ENCODE results near the gene S1PR1.
A peak's percentile ranks its signal among the peaks of the same experiment; 100 is the strongest.

Gene S1PR1

DNA sequence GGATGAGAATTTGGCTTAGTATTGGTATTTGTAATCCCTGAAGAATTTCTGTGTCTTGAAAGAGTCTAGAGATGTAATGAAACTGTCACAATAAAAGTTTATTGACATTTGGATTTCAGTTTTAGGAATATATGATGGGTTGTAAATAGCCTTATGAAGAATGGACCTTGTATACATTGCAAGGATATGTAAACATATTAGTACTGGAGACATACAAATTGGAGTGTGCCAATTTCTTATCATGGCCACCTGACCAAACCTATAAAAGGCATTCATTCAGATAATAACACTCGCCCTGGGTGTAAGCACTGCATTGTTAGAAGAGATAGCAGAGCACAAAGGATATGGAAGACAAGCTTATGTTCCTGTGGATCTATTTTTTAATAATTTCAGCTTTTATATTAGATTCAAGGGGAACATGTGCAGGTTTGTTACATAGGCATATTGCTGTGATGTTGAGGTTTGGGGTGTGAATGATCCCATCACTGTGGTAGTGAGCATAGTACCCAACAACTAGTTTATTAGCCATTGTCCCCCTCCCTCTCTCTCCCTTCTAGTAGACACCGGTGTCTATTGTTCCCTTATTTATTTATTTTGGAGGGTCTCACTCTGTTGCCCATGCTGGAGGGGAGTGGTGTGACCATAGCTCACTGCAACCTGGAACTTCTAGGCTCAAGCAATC is 8.6 kb downstream of the S1PR1 start:
- DNase-seq (ENCODE audit: low spot score): no peak

DNA sequence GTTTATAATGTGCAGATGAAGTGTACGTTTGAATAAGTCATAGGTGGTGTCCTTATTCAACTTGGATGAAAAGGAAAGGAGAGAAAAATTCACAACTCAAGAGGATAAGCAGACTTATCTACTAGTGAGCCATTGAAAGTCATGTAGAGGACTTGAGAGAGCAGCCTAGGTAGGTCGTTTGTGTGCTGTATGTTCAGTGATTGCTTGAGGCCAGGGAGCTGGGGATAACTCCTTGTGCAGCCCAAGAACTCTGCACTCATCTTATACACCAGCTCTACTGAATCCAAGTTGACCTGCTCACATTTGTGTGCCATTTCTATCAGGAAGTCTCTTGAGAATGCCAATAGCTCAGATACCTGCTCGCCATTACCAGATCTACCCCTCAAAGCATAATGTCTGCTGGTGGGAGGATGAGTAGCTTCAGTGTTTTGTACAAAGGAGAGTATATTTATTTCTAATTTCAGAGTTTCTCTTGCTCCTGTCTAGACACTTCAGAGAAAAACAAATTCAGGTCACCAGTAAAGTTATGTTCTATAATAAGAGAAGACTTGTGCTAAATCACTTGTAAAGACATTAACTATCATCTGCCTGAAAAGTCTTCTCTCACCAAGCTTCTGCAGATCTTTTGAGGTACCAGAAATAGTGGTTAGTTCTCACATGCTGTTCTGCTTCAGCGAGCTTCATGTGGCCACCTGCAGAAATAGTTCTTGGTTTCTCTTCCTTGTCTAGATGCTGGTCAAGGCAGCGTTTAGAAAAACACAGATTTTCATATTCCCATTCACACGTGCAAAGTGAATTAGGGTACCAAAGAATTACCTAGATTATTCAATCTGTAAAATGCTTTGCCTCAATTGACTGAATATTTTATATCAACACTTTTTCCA is 10.8 kb downstream of the S1PR1 start:
- DNase-seq (ENCODE audit: low spot score): no peak

DNA sequence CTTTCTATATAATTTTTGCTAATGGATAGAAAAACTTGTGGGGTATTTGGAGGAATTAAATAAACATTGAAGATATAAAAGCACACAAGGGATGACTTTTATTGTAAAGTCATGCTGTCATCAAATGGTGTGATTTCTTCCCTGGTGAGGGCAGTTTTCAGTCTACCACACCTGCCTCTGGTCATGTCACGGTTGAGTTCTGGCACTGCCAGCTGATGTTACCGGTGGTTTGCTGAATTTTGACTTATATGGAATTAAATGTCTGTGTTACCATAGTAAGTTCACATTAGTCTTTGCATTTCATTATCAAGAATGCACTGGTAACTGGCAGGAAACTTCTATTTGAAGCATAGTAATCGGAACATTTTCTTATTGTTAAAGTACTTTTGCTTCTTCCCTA is 13.4 kb downstream of the S1PR1 start:
- DNase-seq (ENCODE audit: low spot score): no peak

DNA sequence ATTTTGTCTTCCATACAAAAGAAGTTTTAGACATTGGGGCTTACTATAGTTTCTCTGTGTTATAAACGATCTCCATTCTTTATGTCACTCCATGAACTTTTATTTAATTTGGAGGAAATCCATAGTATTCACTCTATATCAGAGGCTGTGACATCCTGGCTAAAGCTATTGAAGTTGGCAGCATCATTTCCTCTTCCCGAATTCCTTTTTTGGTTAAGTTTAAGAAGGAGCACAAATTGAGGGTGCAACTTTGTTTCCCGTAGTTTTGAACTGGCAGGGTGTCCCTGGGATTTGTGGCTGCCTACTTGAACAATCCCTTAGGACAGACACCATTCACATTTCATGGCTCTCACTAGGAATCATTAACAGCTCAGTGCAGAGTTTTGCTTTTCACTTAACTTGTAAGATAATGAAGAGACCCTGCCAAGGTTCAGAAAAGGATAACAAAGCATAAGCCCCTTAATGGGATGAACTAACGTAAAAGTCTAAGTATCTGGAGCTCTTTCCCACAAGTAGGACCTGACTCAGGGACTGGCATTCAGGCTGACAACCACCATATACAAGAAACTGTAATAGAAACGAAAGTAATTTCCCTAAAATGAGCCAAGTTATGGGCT is 13.9 kb downstream of the S1PR1 start:
- no peak for DNase-seq (ENCODE audit: low spot score)

DNA sequence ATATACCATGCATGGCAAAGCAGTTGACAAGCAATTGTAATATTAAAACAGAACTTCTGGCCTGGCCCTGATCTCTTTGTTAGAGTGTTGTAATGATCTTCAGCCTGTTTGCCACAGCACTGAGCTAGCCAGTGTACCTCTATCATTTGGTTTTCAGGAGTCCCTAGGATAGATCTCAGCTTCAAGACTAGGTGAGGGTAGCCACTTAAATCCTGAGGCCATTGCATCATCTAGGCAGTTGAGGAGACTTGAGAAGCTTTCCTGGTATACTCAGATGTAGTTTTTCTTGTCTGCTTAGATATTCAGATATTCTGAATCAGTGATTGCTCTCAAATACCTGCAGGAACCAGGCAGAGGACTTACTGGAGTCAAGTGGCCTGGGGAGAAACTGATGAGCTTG is 14.7 kb downstream of the S1PR1 start:
- DNase-seq (ENCODE audit: low spot score): no peak

DNA sequence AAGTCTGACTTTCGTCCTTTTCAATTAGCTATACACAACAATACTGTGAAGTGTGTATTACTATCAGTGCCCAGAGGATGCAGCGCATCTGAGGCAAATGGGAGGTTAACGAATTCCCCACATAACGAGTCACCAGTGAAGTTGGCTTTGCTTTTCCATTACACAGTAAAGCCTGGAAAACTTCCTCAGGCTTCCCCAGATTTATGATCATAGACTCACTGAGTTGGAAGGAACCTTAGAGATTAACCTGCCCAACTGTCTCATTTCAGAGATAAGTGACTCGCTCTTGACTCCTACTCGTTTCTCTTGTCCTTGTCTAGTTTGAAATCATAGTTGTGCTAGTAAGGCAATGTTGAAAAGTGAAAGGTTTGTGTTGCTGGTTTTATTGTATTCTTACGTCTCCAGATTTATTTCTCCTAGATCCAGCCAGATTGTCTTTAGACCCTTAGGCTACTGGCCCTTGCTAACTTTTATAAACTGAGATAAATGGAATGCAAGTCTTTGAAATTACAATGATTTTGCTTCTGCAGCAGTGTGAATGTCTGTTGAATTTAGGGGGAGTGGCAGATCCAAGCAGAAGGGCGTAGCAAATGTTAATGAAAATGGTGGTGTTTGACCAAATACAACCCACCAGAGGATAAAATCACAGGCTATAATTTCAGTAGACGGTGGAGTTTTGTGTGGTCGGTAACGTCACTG is 17.3 kb downstream of the S1PR1 start:
- DNase-seq (ENCODE audit: low spot score): no peak

DNA sequence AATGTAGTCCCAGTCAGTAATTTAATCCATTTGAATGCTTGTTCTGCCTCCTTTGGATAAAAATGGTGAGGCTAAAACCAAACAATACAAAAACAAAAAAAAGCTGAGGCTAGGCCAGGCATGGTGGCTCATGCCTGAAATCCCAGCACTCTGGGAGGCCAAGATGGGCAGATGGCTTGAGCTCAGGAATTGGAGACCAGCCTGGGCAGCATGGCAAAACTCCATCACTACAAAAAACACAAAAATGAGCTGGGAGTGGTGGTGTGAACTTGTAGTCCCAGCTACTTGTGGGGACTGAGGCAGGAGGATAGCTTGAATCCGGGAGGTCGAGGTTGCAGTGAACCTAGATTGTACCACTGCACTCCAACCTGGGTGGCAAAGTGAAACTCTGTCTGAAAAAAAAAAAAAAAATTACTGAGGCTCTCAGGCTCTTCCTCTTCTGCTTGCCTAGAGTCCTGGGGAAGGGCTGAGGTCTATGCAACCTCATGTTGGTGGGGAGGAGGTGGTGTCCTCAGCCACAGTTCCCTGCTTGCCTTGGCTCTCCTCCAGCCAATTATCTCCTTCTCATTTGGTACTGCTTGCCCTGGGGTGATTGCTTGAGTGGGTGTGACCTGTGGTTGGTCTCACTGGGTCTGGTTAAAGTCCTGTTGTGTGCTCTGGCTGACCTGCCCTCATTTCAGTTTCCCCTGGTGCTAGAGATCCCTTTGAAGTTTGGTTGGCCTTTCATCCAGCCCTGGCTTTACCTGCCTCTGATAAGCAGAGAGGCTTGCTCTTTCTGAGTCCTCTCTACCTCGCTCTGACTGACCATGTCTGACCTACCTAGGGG is 20.9 kb downstream of the S1PR1 start:
- peak; percentile 54 for DNase-seq (ENCODE audit: low spot score)

DNA sequence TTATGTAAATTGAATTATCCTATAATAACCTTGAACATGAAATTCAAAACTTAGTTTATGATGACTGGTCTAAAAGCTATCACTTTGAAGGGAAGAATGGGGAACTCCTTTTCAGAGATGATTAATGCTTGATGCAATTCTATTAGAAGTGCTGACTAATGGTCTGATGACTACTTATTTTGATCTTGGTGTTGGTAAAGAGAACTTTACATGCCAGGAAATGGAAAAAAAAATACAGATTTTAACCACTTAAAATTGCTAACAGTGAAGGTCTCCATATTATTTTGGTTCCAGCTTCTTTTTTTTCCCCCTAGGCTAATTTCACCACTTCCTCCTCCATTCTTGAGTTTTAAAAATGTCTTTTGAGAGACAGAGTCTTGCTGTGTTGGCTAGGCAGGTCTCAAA is 22.9 kb downstream of the S1PR1 start:
- peak; percentile 40 for DNase-seq (ENCODE audit: low spot score)

DNA sequence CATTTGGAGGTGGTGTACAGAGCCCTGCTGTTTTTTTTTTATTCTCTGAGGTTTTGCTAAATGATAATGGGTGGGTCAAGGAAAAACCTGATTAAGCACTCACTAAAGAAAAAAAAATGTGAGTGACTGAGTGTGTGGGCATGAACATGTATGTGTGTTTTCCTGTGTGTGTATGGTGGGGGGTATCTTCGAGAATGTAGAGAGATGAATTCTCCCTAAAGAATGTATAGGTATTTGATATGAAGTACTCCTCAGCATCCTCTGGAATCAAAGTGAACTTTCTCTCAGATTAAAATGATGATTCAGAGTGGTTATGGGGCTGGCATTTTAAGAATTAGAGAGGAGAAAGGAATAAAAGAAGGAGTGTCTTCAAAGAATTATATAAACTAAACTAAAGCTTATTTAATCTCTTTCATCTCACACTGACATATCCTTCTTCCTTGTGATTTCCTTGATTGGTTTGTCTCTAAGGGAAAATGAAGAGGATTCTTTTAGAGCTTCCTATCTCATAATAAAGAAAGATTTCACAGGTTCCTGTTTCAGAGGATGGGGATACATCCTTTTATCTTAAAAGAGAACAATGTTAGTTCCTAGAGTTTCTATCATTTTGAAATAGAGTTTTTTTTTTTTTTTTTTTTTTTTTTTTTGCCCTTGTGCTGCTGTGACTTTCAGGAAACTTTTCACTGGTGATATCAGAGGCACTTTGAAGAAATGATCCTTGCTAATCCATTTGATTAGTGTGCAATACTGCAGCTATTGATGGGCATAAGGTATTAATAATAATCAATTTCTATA is 23.9 kb downstream of the S1PR1 start:
- DNase-seq (ENCODE audit: low spot score): no peak

DNA sequence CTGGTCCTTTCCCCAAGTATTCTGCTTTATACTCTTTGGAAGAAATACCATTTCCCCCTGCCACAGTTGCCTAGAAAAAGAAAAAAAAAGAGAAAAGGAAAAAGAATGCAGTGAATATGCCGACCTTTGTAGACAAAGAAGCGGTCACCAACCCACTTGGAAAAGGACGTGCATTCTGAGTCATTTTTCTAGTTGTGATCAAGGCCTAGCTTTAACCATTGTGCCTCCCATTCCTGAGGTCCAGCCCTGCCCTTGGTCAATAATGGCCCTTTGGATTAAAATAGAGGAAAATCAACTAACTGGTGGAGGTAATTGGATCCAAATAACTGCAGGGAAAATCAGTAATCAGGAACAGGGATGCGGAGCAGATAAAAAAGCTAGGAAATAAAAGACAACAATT is 24.8 kb downstream of the S1PR1 start:
- no peak for DNase-seq (ENCODE audit: low spot score)

DNA sequence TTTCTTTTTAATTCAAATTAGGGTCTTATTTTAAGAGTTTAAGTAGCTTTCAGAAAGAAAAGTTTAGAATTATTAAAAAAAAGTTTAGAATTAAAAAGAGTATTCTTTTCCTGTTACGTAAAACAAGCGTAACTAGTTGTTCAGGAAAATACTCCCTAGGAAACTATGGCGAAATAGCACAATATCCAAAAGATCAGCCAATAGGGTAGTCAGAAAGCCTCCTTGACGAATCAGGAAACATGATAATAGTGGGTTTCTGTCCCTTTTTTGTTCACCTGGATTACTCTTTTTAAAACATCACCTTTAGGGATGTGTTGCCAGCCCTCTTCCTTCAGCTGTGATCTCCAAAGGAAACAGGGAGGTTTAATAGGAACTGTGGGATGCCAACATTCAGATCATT is 25.2 kb downstream of the S1PR1 start:
- DNase-seq (ENCODE audit: low spot score): no peak

DNA sequence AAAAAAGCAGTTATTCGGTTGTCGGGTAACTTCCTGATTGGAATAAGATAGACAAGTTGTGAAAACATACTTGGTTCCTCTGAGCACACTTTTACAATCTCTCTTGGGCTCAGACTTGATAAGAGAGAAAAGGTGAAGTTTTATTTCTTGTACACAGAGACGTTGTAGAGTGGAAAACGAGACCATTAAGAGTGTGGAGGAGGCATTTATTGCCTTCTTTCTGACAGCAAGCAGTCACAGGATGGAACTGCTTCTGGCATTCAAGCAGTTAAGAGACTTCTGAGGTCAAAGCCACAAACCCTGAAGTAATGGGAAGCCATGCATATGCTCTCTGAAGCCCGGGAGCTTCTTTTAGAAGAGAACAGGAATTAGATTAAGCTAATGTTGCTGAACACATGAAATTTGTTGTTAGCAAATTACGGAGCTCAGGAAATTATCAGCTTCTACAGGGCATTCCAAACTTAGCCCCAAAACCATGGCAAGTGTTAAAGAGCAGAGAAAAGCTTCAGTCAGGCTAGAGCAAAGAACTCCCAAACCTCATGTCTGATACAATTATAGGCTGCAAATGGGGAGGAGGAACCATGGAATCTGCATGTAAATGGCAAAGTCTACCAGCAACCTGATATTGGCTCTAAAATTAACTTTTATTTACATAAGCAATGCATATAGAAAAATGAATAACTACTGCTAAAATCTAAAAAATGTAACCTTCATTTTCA is 26.0 kb downstream of the S1PR1 start:
- DNase-seq (ENCODE audit: low spot score): peak; percentile 58

DNA sequence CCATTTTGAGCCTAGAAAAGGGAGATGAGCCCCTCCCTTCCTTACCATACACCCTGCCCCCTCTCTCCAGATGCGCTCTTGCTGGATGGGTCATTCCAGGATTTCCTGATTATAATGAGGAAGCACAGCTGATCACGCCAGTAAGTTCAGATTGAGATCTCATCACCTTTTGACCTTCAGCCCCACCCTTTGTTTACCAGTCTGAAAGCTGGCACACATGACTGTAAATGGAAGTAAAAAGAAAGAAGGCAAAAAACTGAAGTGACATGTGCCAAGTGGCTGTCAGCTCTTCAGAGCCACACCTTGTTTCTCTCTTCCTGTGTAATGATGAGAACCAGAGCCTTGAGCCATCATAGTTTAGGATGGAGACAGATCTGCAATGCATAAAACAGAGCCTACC is 27.9 kb downstream of the S1PR1 start:
- DNase-seq (ENCODE audit: low spot score): peak; percentile 61

DNA sequence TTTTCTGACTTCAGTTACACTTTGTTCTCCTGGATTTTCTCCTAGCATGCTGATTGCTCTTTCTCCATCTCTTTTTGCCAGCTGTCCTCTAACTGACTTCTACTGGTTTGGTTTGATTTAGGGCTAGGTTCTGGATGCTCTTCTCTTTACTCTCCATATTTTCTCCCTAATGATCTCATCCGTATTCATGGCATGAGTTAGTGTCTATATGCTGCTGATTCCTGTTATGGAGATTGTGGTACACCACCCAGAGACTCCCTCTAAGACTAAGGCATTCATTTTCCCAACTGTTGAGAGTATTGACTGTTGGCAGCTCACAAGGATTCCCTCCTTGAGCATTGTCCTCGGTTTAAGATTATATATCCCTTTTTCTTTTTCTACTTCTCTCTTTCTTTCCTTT is 28.9 kb downstream of the S1PR1 start:
- no peak for DNase-seq (ENCODE audit: low spot score)

DNA sequence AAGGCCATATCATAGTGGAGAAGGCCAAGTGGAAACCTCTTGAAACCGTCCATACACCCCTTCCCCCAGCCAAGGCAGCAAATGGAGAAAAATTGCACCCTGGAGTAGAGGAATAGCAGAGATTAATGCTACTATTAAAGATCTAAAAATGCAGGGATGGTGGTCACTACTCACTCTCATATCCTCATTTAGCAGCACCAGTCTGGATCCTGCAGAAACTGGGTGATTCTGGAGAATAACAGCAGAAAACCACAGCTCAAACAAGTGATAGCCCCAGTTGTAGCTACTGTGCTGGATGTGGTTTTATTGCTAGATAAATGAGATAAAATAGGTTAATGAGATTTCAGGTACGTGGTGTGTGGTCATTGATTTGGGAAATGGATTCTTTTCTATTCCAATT is 30.3 kb downstream of the S1PR1 start:
- no peak for DNase-seq (ENCODE audit: low spot score)

DNA sequence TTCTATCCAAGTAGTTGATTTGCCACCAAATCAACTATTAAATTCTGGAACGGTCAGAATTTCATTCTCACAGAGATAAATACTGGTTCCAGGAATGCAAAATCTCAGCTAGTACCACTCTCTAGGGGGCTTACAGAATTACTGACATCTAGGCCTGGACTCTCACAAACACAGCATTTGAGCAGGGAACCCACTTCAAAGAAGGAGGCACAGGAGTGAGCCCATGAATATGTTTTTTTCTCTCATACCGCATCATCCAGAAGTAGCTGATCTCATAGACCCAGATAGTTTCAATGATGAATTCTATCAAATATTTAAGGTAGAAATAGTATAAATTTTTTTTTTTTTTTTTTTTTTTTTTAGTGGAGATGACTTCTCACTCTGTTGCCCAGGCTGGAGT is 32.1 kb downstream of the S1PR1 start:
- DNase-seq (ENCODE audit: low spot score): no peak

DNA sequence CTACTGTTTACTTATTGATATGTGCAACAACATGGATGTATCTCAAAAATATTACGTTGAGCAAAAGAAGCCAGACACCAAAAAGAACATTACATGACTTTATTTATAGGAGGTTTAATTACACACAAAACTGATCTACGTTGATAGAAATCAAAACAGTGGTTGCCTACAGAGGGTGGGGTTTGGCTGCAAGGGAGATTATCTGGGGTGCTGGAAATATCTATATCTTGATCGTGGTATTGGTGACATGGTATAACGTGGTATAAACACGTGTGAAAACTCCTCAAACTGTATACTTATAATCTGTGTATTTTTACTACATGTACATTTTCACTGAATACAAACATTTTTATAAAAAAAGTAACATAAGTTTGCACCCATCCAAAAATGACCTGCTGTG is 38.9 kb downstream of the S1PR1 start:
- DNase-seq (ENCODE audit: low spot score): no peak

DNA sequence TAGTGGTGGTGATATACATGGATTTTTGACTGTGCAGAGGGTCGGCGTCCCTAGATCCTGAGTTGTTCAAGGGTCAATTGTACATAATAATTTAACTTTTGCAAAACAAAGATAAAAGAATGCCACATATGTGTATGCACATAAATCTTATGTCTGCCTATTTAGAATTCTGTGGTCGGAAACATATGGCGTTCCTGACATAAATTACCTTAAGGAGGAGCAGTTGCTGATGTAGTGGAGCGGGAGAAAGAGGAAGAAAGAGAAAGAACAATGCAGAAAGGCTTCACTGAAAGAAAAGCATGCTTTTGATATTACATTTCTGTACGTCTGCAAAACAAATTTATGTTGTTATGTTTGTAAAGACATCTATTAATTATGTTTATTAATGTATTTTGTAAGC is 40.0 kb downstream of the S1PR1 start:
- no peak for DNase-seq (ENCODE audit: low spot score)

DNA sequence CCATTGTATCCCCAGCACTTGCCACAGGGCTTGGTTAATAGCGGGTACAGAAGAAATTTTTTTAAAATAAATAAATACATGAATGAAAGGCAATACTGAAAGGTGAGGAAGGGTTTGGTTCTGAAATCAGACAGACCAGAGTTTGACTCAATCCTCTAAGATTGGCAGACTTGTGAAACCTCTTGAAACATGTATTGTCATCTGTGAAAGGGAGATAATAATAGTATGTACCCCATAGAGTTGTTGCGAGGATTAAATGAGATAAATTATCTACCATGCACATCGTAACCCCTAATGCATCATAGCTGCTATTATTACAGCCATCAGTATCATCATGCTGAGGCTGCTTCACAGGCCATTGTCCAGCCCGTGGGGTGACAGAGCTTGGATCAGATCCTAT is 41.4 kb downstream of the S1PR1 start:
- no peak for DNase-seq (ENCODE audit: low spot score)

DNA sequence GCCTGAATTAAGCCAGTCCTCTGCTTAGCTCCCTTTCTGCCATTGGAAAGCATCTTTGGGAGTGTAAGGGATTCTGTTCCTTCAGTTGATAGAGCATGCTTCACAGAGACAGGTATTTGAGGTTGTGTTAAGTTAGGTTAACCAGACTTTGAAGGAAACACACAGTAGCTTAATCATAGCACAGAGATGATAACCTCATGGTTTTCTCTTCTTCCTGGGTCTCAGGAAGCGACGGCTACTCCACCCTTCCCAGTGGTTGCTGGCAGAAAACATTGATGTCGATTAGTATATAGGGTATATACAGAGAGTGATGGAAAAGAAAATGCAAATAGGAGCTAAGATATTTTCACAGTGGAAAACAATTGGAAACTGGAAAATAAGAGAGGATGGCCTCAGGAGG is 42.0 kb downstream of the S1PR1 start:
- peak; percentile 60 for DNase-seq (ENCODE audit: low spot score)
